Epithelial cell of esophagus (primary cell): Measurements from ENCODE around the gene PTPRT.
A peak's percentile ranks its signal among the peaks of the same experiment; 100 is the strongest.

Source experiments
- DNase-seq: peaks from one replicate; pipeline ENCODE4 v3.0.0; 2010; ENCODE audit warnings: low read depth
- H3K4me3 ChIP-seq: 2 replicates; pipeline ENCODE4 v1.5.1; 2011; ENCODE audit warnings: mild to moderate bottlenecking, low read length, control low read depth
- CTCF ChIP-seq: IDR thresholded peaks from 2 replicates; pipeline ENCODE4 v1.5.1; 2011; ENCODE audit warnings: low read depth, mild to moderate bottlenecking, low read length, control low read depth, inconsistent platforms; ENCODE audit not compliant: insufficient read depth; ENCODE audit errors: missing control alignments

Gene PTPRT

GRCh38 chr20:42690842-42691437 is 498.8 kb downstream of the PTPRT start:
- DNase-seq, result no peak
- no peak overlapping the region for H3K4me3 ChIP-seq
- no peak for TF ChIP-seq CTCF

GRCh38 chr20:42688576-42688975 is 501.1 kb downstream of the PTPRT start:
- TF ChIP-seq CTCF, result no peak
- no peak for DNase-seq
- H3K4me3 ChIP-seq, result no peak overlapping the region

- no peak for TF ChIP-seq CTCF
- no peak for DNase-seq
- no peak overlapping the region for H3K4me3 ChIP-seq
Measured at GRCh38 chr20:42686057-42686456, 503.6 kb downstream of the PTPRT start.

GRCh38 chr20:42678895-42679294 is 510.8 kb downstream of the PTPRT start:
- TF ChIP-seq CTCF, result peak; percentile 38
- no peak overlapping the region for H3K4me3 ChIP-seq
- DNase-seq, result peak; percentile 2

- DNase-seq, result no peak
- no peak for TF ChIP-seq CTCF
- no peak overlapping the region for H3K4me3 ChIP-seq
Measured at GRCh38 chr20:42656130-42656529, 533.6 kb downstream of the PTPRT start.

- H3K4me3 ChIP-seq, result no peak overlapping the region
- no peak for DNase-seq
- no peak for TF ChIP-seq CTCF
Measured at GRCh38 chr20:42652266-42652665, 537.4 kb downstream of the PTPRT start.

GRCh38 chr20:42650191-42650746 is 539.4 kb downstream of the PTPRT start:
- no peak for DNase-seq
- TF ChIP-seq CTCF, result no peak
- no peak overlapping the region for H3K4me3 ChIP-seq
